Esophagus (tissue), 2 donors: Measurements from ENCODE around the gene PTPRR. TPM values are rescaled to one million over a fixed set of nuclear protein-coding genes. Genes with fewer than 3 reads are reported as not detected.
A peak's percentile ranks its signal among the peaks of the same experiment; 100 is the strongest.

Source experiments
- H3K27ac ChIP-seq, 2 donors: one replicate each; pipeline ENCODE4 v1.5.1; 2013; ENCODE audit warnings: low read depth in 2 of 2, mild to moderate bottlenecking in 2 of 2, inconsistent platforms in 1 of 2, low read length in 1 of 2, moderate library complexity in 1 of 2
- H3K27me3 ChIP-seq, 2 donors: one replicate each; pipeline ENCODE4 v1.6.1; 2013; ENCODE audit warnings: low read length in 2 of 2, control low read depth in 1 of 2, mild to moderate bottlenecking in 1 of 2; ENCODE audit not compliant: insufficient read depth in 2 of 2, control insufficient read depth in 1 of 2
- H3K36me3 ChIP-seq, 2 donors: one replicate each; pipeline ENCODE4 v1.6.1; 2013; ENCODE audit warnings: low read length in 1 of 2; ENCODE audit not compliant: control insufficient read depth in 2 of 2, insufficient read depth in 2 of 2
- H3K4me1 ChIP-seq, 2 donors: one replicate each; pipeline ENCODE4 v1.6.1; 2013; ENCODE audit warnings: low read length in 1 of 2; ENCODE audit not compliant: control insufficient read depth in 2 of 2, insufficient read depth in 2 of 2
- H3K4me3 ChIP-seq, 2 donors: one replicate each; pipeline ENCODE4 v1.5.1; 2013; ENCODE audit warnings: low read length in 2 of 2, mild to moderate bottlenecking in 2 of 2, low read depth in 1 of 2, moderate library complexity in 1 of 2
- H3K9me3 ChIP-seq, 2 donors: one replicate each; pipeline ENCODE4 v1.6.1; 2013; ENCODE audit warnings: mild to moderate bottlenecking in 2 of 2, low read depth in 1 of 2, low read length in 1 of 2, moderate library complexity in 1 of 2; ENCODE audit not compliant: control insufficient read depth in 2 of 2, insufficient read depth in 1 of 2
- WGBS, 2 donors: extraction: QIAGEN DNeasy Blood & Tissue Kit; methylation state at CpG; one replicate each; pipeline ENCODE4 v1.1.7; 2013; 5-methylcytosine and 5-hydroxymethylcytosine counted together
- polyA plus RNA-seq, 2 donors: library from polyadenylated mRNA; stranded (reverse); fragments of 200-250 nt; gene quantifications; one replicate each; pipeline ENCODE4 v1.2.3, GENCODE V29; 2013
- donor health status: healthy with polysubstance abuse.
- donor health status: Bipolar disorder and iron deficiency.

Gene PTPRR
- polyA plus RNA-seq, 2 donors = 0.05 to 0.06 TPM

DNA sequence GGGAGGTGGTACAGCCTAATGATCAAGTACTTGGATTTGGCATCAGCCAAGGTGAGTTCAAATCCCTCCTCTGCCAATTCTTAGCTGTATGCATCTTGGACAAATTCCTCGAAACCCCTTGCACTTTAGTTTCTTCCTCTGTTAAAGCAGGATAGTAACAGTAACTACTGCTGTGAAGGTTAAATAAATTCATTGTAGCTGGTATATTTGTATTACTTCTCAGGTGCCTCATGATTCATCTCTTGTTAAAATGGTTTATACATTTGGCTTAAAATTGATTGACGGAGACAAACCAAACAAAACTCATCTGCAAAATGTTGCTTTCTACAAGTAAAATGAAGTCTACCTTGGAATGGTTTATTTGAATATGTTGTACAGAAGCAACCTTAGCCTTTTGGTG, 281.0 kb downstream of the PTPRR start:
- Histone ChIP-seq H3K27ac (no peak overlapping the region), H3K27me3 (peaks cover 0 to 3% of the 10 kb centered on the region in 2 donors), H3K9me3 (no peaks in the 10 kb centered on the region), H3K4me1 (no peaks in the 10 kb centered on the region), H3K4me3 (no peak overlapping the region), H3K36me3 (no peaks in the 10 kb centered on the region)
- WGBS, 2 donors = 90 to 92% methylated on average over 2 of the region's 2 CpGs

DNA sequence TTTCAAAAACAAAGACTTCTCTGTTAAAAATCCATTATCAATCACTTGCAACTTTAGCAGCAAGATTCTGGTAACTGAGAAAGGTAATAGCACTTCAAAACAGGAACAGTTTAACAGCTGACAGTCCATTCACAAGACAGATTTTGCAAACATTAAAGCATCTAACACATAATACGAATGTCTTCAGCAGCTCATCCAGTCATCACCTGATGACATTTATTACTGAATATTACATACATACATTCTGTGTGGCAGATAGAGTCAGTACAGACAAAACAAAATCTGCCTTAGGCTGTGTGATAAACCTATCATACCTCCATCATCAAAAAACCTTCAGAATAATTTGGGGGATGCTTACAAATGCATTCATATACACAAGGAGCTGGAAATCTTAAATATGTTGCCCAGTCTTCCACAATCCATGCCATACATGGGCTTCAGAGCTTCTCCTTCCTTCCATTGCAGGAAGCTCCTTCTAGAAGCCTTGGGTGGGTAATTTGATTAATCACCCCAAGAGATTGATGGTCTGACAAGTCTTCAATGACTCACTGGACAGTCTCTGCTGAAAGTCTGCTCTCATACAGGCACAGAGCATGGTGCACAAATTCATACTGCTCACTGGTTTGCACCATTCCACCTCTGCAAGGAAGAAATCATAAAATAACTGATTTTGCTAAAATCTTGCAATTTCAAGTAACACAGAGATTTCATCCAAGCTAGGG, 281.7 kb downstream of the PTPRR start:
- H3K4me3 ChIP-seq = no peak overlapping the region
- H3K27ac ChIP-seq = no peak overlapping the region
- H3K36me3 ChIP-seq = no peaks in the 10 kb centered on the region
- WGBS, 2 donors = 68 to 70% methylated on average over 1 of the region's 1 CpG
- peaks cover 0 to 3% of the 10 kb centered on the region in 2 donors for H3K27me3 ChIP-seq
- H3K4me1 ChIP-seq = no peaks in the 10 kb centered on the region
- no peaks in the 10 kb centered on the region for H3K9me3 ChIP-seq

DNA sequence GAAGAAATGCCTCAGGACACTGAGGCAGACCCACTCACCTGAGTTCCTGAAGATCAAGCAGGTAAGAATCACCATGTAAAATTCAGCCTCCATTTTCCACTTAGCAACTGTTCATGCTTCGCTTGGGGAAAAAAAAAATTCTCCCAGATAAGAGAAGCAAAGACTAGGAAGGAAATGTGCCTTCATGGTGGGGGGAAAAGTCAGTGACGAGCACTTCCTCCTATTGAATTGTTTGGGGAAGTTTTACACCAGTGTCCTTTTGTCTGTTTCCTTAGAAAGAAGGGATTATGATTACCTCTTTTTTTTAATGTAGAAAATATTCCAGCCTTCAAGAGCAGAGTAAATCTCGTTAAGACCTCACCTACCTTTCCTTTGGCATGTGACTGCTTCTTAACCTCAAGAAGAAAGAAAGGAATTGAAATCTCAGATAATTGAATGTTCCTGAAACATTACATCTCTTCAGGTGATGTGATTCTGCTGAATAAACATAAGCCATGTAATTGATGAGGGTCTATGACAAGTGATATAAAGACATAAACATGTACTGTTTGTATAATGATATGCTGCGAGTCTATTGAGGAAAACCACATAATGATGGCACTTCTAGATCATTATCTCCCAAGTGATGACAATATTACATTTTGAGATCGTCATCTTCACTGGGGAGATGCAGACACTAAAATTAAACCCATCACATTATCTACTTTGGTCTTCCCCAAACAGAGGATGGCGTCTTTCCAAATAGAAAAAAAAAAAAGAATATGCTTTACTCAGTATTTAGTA, 283.0 kb downstream of the PTPRR start, which contains the start of gene PTPRB:
PTPRB (minus strand) TSS at position 127 of the 783 bp plus-strand sequence; CDS start at position 93, 34 bp downstream.
- 53 to 54% methylated on average over 6 of the region's 6 CpGs for WGBS, 2 donors
- no peak within 1 kb of the TSS for H3K4me3 ChIP-seq
- no peaks in the 10 kb centered on the region for H3K36me3 ChIP-seq
- H3K4me1 ChIP-seq = no peaks in the 10 kb centered on the region
- H3K27ac ChIP-seq = peak within 1 kb of the TSS in 1 of 2 donors; percentile 59
- no peaks in the 10 kb centered on the region for H3K9me3 ChIP-seq
- peaks cover 0 to 3% of the 10 kb centered on the region in 2 donors for H3K27me3 ChIP-seq

DNA sequence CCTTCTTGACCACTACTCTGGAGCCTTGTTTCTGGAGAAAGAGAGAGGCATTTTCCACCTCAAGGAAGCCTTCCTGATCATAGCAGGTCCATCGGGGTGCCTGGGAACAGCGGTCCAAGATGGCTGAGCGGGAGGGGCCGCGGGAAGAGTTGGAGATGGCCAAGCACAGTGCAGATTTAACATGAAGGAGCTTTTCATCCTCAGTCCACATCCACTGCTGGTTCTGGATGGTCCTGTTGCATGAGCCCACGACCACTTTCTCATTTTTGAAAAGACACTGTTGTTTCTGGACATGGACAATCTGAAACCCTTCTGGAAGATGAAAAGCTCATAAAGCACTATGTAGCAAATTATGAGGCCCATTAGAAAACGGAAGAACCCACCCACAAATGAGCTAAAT, 284.8 kb downstream of the PTPRR start:
- Histone ChIP-seq H3K27ac (no peak overlapping the region), H3K9me3 (no peaks in the 10 kb centered on the region), H3K4me1 (no peaks in the 10 kb centered on the region), H3K36me3 (no peaks in the 10 kb centered on the region), H3K4me3 (no peak overlapping the region), H3K27me3 (peaks cover 0 to 3% of the 10 kb centered on the region in 2 donors)
- WGBS, 2 donors = 77 to 80% methylated on average over 7 of the region's 7 CpGs

DNA sequence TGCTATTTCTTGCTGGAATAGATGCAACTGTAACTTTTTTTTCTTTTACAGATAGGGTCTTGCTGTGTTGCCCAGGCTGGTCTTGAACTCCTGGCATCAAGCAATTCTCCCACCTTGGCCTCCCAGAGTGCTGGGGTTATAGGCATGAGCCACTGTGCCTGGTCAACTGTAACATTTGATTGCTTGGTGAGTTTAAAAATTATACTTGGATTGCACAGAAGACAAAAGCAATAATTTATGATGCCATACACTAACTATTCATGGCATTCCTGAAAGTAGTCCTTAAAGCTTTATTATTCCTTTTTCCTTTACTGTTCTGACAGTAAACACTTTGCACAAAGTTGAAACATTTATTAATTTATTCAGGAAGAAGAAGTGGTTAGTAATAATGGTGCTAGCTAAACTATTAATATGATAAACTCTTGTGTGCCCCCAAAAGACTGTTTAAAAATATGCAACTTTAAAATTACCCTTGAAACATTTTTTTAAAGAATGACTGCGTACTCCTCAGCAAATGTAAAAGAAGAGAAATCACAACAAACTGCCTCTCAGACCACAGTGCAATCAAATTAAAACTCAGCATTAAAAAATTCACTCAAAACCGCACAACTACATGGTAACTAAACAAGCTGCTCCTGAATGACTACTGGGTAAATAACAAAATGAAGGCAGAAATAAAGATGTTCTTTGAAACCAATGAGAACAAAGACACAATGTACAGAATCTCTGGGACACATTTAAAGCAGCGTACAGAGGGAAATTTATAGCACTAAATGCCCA, 291.6 kb downstream of the PTPRR start:
- Histone ChIP-seq H3K27ac (no peak overlapping the region), H3K36me3 (no peaks in the 10 kb centered on the region), H3K27me3 (no peaks in the 10 kb centered on the region), H3K4me1 (no peaks in the 10 kb centered on the region), H3K4me3 (no peak overlapping the region), H3K9me3 (no peaks in the 10 kb centered on the region)
- 87 to 89% methylated on average over 3 of the region's 3 CpGs for WGBS, 2 donors

DNA sequence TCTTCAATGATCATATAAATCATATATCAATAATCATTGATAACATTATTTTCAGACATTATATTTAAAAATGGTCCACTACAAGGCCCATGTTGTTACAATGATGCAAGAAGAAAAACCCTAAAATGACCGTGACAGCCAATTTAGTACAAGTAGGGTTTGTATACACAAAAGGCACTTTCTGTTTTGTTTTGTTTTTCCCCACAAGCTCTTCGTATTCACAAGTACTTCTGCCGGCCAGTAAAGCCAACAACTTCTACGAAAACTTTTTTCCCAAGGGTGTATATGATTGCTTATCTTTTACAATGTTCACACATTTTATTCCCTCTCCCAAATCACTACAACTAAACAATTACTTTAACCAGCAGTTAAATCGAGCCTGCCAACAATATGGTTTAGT, 292.9 kb downstream of the PTPRR start:
- Histone ChIP-seq H3K9me3 (no peaks in the 10 kb centered on the region), H3K27ac (no peak overlapping the region), H3K4me3 (no peak overlapping the region), H3K27me3 (no peaks in the 10 kb centered on the region), H3K4me1 (no peaks in the 10 kb centered on the region), H3K36me3 (no peaks in the 10 kb centered on the region)
- 60 to 67% methylated on average over 5 of the region's 5 CpGs for WGBS, 2 donors

DNA sequence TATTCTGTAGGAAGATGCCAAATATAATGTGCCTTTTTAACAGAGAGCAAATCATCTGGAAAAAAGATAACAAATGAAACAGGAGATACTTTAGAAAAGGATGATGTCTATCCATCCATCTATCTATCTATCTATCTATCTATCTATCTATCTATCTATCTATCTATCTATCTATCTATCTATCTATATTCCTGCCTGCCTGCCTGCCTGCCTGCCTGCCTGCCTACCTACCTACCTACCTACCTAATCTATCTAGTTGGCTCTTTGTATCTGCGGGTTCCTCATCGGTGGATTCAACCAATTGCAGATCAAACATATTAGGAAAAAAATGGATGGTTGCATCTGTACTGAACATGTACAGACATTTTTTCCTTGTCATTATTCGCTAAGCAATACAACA, 294.4 kb downstream of the PTPRR start:
- H3K36me3 ChIP-seq = no peaks in the 10 kb centered on the region
- H3K9me3 ChIP-seq = no peaks in the 10 kb centered on the region
- H3K27ac ChIP-seq = no peak overlapping the region
- WGBS, 2 donors = 89 to 90% methylated on average over 3 of the region's 3 CpGs
- H3K4me1 ChIP-seq = no peaks in the 10 kb centered on the region
- no peaks in the 10 kb centered on the region for H3K27me3 ChIP-seq
- no peak overlapping the region for H3K4me3 ChIP-seq

DNA sequence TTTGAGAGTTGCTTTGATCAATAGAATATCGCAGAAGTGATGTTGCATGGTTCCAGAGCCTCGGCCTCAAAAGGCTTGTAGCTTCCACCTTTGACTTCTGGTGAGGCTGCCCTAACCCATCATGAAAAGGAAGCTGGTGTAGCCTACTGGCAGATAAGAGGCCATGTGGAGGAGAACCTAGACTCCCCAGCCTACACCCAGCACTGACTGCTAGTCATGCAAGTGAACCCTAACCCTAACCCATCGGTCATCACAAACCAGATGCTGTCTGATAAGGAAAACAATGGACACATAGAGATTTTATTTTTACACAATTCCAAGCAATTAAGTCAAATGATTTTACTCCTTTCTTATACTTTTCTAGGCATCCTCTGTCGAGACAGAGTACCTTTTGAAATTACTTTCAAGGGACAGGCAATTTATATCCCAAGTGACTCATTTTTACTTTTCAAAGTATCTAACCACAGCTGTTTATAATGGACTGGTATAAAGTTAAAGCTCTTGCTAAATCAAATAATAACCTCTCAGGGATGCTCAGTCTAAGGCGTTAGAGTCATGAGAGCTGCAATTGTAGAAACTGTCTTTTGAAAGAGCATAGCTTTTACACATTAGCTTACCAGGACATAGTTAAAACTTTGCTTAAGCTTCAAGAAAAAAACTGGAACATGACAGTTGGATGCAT, 300.9 kb downstream of the PTPRR start:
- Histone ChIP-seq H3K9me3 (no peaks in the 10 kb centered on the region), H3K36me3 (no peaks in the 10 kb centered on the region), H3K4me3 (no peak overlapping the region), H3K4me1 (no peaks in the 10 kb centered on the region), H3K27ac (no peak overlapping the region), H3K27me3 (no peaks in the 10 kb centered on the region)
- 72 to 74% methylated on average over 5 of the region's 5 CpGs for WGBS, 2 donors

DNA sequence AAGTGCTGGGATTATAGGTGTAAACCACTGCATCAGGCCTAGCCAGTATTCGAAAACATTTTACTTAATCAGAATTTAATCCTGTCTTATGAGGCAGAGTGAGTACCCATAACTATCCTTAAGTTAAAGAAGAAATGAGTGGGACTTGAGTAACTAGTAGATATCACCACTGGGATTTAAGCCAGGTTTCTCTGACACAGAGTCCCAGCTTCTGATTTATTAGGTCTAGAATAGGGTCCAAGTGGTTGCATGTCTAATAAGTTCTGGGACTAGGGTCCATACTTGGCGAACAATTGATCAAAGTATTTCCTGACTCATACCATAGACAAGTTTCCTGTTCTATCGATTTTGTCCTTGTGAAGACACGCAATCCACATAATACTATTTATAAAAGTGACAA, 302.2 kb downstream of the PTPRR start:
- WGBS, 2 donors = 82 to 89% methylated on average over 4 of the region's 4 CpGs

More for the DNA sequence above, 302.2 kb downstream of the PTPRR start:
- Histone ChIP-seq H3K4me3 (no peak overlapping the region), H3K27ac (no peak overlapping the region), H3K4me1 (no peaks in the 10 kb centered on the region), H3K27me3 (no peaks in the 10 kb centered on the region), H3K36me3 (no peaks in the 10 kb centered on the region), H3K9me3 (no peaks in the 10 kb centered on the region)
